Measurements from ENCODE around the gene BIVM.
"Not testable (repeated sequence)": the region's sequence is repeated elsewhere in the genome, so short reads cannot be mapped to it uniquely, and the experiment has no call there.

Gene BIVM, protein sequence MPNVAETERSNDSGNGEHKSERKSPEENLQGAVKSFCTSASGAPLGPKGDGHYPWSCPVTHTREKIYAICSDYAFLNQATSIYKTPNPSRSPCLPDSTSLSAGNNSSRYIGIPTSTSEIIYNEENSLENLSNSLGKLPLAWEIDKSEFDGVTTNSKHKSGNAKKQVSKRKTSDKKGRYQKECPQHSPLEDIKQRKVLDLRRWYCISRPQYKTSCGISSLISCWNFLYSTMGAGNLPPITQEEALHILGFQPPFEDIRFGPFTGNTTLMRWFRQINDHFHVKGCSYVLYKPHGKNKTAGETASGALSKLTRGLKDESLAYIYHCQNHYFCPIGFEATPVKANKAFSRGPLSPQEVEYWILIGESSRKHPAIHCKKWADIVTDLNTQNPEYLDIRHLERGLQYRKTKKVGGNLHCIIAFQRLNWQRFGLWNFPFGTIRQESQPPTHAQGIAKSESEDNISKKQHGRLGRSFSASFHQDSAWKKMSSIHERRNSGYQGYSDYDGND

GRCh38 chr13:102798581-102799425 lies at the start of gene BIVM, which contains the start of gene POGLUT2:
TSS of gene BIVM (plus strand) at chr13:102799119. CDS start at chr13:102807268, 8,149 bp downstream.
TSS of gene POGLUT2 (minus strand) at chr13:102798976. CDS start at chr13:102798670, 306 bp downstream.
- DNase-seq (ENCODE audit: low read depth, low spot score) = peak; percentile 87

- DNase-seq (ENCODE audit: low read depth, low spot score) = no peak
Observed at GRCh38 chr13:102751886-102752285, 47.0 kb upstream of the BIVM start.

DNA sequence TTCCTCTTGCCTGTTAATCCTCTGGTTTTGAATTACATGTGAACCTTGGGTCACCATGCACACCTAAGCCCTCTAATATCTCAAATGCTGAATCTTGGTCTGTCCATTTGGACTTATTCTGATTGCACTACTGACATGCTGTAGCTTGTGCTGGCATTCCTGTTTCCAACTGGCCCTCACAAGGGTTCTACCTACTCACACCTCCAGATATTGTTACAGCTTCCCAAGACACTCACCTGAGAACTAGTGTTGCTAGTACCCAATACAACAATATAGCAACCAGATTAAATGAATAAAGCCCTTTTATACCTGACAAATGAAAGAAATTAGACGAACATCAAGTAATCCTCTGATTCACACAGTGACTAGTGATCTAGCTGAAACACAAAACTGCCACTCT lies 41.9 kb upstream of the BIVM start:
- no peak for DNase-seq (ENCODE audit: low read depth, low spot score)

GRCh38 chr13:102758842-102759241 lies 40.1 kb upstream of the BIVM start:
- no peak for DNase-seq (ENCODE audit: low read depth, low spot score)

DNA sequence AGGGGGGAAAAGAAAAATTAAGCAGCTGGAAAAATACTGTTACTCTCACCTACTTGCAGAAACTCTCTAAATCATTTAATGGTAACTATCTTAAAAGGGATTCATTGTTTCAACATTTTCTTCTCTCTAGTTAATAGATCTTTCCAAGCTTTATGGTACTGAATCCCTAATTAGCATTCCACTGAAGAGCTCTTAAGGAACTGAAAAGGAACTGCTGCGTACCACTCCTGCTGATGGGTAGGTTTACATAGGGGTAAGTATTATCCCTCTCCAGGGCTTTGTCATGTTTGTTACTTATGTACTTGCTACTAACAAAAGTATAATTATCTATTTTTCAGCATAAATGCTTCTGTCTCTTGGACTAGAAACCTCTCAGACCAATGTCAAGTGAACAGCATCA lies 37.8 kb upstream of the BIVM start:
- DNase-seq (ENCODE audit: low read depth, low spot score) = no peak

GRCh38 chr13:102763741-102764140 lies 35.2 kb upstream of the BIVM start:
- no peak for DNase-seq (ENCODE audit: low read depth, low spot score)

- DNase-seq (ENCODE audit: low read depth, low spot score) = no peak
Observed at GRCh38 chr13:102768909-102769308, 30.0 kb upstream of the BIVM start.

DNA sequence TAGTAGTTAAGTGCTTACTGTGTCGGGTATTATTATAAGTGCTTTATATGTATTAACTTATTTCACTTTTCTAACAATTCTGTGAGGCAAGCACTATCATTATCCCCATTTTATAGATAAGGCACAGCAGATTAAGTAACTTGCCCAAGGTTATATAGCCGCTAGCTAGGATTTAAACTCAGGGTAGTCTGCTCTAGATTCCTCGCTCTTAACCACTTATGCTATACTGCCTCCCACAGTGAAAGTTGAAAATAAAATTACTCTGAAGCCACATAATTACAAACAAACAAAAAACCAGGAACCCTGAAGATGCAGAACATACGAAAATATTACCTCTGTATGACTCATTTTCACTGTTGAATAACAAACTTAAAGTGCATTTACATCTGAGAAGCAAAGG lies 29.2 kb upstream of the BIVM start:
- DNase-seq (ENCODE audit: low read depth, low spot score) = no peak

DNA sequence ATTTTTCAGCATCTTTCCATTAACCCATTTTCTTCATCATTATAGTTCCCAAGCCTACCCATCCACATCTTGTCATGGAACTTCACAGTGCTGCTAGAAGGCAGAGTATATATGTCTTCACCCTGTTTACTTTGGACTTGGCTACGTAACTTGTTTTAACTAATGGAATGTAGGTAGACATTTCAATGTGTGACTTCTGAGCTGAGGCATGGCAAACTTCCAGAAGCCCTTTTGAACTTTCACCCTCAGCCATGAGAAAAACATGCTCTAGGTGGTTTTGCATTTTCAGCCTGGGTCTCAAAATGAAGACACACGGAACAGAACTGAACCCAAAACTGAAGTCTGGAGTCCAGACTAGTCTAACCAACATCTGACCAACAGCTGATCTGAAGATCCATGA lies 28.5 kb upstream of the BIVM start:
- no peak for DNase-seq (ENCODE audit: low read depth, low spot score)

DNA sequence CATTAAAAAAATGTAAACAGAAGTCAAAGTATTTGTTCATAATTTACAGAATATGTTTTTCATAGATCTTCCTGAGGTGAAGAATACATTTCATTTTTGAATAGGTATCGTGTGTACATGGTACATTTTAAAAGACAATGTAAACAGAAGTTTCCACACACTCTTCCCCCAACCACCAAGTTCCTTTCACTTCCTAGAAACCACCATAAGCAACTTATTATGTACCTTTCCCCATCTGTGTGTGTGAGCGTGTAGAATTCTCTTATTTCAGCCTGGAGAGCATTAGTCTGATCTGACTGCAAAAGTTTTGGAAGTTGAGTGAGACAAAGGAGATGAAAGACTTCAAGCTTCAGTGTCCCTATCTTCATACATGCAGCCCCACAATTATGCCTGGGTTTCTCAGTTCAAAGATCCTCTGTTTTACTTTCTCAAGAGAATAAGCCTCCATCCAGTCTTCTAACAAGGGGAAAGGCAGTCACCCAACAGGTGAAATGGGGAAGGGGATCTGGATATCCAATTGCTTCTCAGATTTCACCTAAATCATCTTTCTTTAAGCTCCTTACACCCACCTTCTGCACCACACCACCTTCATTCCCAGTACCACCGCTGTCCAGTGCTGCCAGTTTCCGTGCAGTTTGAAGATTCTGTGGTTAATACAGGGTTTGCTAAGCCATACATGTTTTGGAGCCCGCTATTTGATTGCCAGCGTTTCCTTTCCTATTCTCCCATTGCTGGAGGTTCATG lies 27.4 kb upstream of the BIVM start:
- no peak for DNase-seq (ENCODE audit: low read depth, low spot score)

DNA sequence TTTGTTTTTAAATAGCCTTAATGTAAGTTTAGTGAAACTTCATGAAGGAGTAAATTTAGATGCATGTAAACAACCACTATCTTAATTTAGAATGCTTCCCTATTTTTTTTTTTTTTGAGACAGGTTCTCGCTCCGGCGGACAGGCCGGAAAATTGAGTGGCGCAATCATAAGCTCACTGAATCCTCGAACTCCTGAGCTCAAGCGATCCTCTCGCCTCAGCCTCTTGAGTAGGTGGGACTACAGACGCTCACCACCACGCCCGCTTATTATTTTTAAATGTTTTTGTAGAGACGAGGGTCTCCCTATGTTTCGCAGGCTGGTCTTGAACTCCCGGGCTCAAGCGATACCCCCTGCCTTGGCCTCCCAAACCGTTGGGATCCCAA lies 26.9 kb upstream of the BIVM start:
- DNase-seq (ENCODE audit: low read depth, low spot score) = no peak

GRCh38 chr13:102773441-102774213 lies 25.3 kb upstream of the BIVM start, which contains the start of gene TEX30:
TSS of gene TEX30 (minus strand) at chr13:102773786. CDS start at chr13:102770026, 3,760 bp downstream.
- no peak for DNase-seq (ENCODE audit: low read depth, low spot score)

GRCh38 chr13:102774214-102774568 lies 24.7 kb upstream of the BIVM start:
- no peak for DNase-seq (ENCODE audit: low read depth, low spot score)

DNA sequence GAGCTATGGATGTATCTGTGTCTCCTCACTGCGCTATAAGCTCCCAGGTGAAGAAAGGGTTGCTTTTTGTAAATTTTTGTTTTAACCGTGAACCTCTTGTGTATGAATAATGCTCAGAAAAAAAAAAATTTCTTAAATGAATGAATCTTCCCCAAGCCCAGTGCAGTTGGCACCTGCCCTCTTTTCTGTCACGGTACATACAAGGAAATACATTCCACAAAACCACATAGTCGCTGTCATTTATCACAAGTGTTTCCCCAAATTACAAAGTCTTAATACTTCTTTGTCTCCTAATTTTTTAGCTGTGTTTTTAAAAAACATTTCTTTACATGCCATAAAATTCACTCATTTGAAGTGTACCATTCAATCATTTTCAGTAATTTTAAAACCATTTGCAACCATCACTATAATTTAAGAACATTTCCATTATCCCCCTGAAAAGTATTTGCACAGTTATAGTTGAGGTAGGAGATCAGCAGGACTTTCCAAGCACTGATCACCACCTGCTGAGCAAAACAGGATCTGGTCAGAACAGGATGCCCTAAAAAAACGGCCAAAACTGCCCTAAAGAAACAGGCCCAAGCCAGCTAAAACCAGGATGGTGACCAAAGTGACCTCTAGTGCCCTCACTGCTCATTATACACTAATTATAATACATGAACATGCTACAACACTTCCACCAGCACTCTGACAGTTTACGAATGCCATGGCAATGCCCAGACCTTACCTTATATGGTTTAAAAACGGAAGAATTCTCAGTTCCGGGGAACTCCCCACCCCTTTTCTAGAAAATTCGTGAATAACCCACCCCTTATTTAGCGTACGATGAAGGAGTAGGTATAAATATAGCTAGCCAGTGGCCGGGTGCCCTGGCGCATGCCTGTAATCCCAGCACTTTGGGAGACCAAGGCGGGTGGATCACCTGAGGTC lies 24.1 kb upstream of the BIVM start:
- DNase-seq (ENCODE audit: low read depth, low spot score) = no peak

GRCh38 chr13:102776271-102776670 lies 22.6 kb upstream of the BIVM start:
- no peak for DNase-seq (ENCODE audit: low read depth, low spot score)

GRCh38 chr13:102777736-102778135 lies 21.2 kb upstream of the BIVM start:
- no peak for DNase-seq (ENCODE audit: low read depth, low spot score)

DNA sequence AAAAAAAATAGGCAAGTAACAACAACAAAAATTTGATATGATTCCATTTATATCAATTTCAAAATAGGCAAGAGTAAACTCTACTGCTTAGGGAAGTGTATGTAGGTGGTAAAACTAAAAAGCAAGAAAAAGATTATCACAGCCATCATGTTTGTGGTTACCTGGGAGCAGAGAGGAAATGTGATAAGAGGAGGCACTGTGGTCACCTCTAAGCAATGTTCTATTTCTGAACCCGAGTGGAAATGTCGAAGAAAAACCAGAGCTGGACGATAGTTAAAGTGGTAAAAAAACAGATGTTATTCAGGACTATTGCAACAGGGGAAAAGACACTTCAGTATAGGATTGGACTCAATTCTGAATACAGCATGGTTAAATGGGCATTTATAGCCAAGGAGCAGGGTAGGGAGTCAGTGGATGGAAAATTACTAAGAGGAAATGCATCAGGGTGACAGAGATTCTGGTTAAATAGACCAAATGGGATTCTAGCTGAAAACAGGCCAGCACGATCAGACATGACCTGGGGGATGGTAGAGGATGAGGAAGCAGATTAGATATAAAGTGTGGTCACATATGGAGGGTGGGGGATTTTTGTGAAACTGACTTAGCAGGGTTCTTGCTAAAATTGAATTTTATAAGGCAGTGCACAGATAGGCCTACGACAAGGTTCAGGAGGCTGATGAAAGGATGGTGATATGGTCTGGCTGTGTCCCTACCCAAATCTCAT lies 19.3 kb upstream of the BIVM start:
- DNase-seq (ENCODE audit: low read depth, low spot score) = no peak

DNA sequence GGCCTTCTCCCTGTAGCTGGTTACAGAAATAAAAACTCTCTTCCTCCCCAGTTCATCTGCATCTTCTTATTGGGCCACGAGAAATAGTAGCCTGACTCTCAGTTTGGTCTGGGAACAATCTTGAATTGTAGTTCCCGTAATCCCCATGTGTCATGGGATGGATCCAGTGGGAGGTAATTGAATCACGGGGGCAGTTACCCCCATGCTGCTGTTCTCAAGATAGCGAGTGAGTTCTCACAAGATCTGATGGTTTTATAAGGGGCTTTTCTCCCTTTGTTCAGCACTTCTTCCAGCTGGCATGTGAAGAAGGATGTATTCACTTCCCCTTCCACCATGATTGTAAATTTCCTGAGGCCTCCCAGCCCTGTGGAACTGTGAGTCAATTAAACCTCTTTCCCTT lies 18.3 kb upstream of the BIVM start:
- not testable (repeated sequence) for DNase-seq (ENCODE audit: low read depth, low spot score)

- no peak for DNase-seq (ENCODE audit: low read depth, low spot score)
Observed at GRCh38 chr13:102781591-102781990, 17.3 kb upstream of the BIVM start.

All from iPS DF 19.7 (cell line).